IPS DF 6.9 (cell line): ENCODE measurements around the gene MOV10.
"Not testable (repeated sequence)": the region's sequence is repeated elsewhere in the genome, so short reads cannot be mapped to it uniquely, and the experiment has no call there.

Experiments
- DNase-seq: peaks from one replicate; pipeline ENCODE4 v3.0.0-alpha.2; 2013; ENCODE audit warnings: low read depth, low spot score
- H3K27ac ChIP-seq: one replicate; pipeline ENCODE4 v1.5.1; 2013; ENCODE audit warnings: low read length, control low read depth
- H3K27me3 ChIP-seq: 2 replicates; pipeline ENCODE4 v1.6.1; 2013; ENCODE audit warnings: mild to moderate bottlenecking, low read length; ENCODE audit not compliant: control insufficient read depth, insufficient read depth
- H3K36me3 ChIP-seq: 2 replicates; pipeline ENCODE4 v1.6.1; 2013; ENCODE audit warnings: low read length; ENCODE audit not compliant: control insufficient read depth, insufficient read depth
- H3K4me1 ChIP-seq: 2 replicates; pipeline ENCODE4 v1.6.1; 2013; ENCODE audit warnings: low read length; ENCODE audit not compliant: control insufficient read depth, insufficient read depth
- H3K4me3 ChIP-seq: 2 replicates; pipeline ENCODE4 v1.5.1; 2013; ENCODE audit warnings: mild to moderate bottlenecking, low read length
- H3K9me3 ChIP-seq: 2 replicates; pipeline ENCODE4 v1.6.1; 2013; ENCODE audit warnings: low read length, inconsistent platforms; ENCODE audit not compliant: control insufficient read depth, insufficient read depth
- whole genome bisulfite sequencing: extraction: QIAGEN DNeasy Blood & Tissue Kit; methylation state at CpG from one replicate; pipeline ENCODE4 v1.1.7; 2013; ENCODE audit warnings: mixed read lengths, missing lambda C conversion rate; ENCODE audit not compliant: insufficient read length, insufficient coverage; 5-methylcytosine and 5-hydroxymethylcytosine counted together

The MOV10 gene

DNA sequence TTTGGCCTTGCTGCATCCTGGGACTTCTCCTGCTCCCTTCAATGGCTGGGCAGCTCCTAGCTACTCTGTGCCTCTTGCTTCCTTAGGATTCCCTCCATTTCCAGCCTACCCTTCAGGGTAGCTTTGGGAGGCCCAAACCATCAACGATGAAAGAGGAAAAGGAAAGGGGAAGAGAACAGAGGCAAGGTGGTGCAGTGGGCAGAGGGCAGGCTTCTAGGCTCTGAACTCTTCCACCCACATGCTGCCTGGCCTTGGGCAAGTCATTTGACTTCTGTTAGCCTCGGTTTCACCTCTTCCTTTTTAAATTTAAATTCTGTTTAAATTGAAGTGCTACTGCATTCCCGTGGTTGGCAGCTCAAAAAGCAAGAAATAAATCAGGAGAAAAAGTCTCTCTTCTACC is 46.3 kb downstream of the MOV10 start:
- Histone ChIP-seq H3K36me3 (no peaks in the 10 kb centered on the region), H3K27ac (no peak overlapping the region), H3K4me1 (peaks cover 7% of the 10 kb centered on the region), H3K9me3 (no peaks in the 10 kb centered on the region), H3K27me3 (no peaks in the 10 kb centered on the region; the same call in 1 of the 2 replicates), H3K4me3 (no peak overlapping the region)
- no peak for DNase-seq
- no CpG with 5 or more reads among the region's 3 CpGs for WGBS

DNA sequence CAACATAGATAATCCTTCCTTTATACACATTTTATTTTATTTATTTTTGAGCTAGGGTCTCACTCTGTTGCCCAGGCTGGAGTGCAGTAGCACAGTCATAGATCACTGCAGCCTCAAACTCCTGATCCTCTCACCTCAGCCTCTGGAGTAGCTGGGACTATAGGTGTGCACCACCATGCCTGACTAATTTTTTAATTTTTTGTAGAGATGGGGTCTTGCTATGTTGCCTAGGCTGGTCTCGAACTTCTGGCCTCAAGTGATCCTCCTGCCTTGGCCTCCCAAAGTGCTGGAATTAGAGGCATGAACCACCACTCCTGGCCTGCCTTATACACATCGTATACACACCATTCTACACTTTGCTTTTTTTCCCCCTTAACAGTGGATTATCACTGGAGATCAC is 46.8 kb downstream of the MOV10 start:
- H3K4me3 ChIP-seq, H3K4me1 ChIP-seq, H3K27me3 ChIP-seq, DNase-seq, H3K36me3 ChIP-seq, H3K9me3 ChIP-seq, H3K27ac ChIP-seq: not testable (repeated sequence)
- WGBS, result no CpG with 5 or more reads among the region's 2 CpGs

DNA sequence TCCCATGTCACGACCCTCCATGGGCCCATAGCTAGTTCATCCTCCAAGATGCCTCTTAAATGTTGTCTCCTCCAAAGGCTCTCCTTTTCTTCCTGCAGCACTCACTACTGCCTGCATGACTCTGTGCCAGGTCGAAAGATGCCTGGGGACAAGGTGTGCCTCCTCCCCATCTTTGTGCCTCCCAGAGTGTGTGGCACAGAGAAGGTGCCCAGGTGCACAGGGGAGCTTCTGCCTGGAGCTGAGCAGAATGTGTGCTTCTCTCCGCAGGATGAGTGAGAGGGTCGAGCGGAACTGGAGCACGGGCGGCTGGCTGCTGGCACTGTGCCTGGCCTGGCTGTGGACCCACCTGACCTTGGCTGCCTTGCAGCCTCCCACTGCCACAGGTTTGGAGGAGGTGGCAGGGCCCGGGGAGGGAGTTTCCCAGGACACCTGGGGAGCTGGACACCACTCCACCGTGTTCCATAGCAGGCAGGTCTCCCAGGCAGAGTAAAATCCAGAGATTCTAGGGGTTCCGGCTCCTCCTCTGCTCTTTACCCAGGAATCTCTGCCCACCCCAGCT is 47.6 kb downstream of the MOV10 start:
- DNase-seq, result no peak
- H3K27ac ChIP-seq, result no peak overlapping the region
- no peaks in the 10 kb centered on the region for H3K36me3 ChIP-seq
- H3K9me3 ChIP-seq, result no peaks in the 10 kb centered on the region
- H3K4me1 ChIP-seq, result peaks cover 6% of the 10 kb centered on the region
- H3K4me3 ChIP-seq, result no peak overlapping the region
- no peaks in the 10 kb centered on the region; the same call in 1 of the 2 replicates for H3K27me3 ChIP-seq
- WGBS, result no CpG with 5 or more reads among the region's 10 CpGs

DNA sequence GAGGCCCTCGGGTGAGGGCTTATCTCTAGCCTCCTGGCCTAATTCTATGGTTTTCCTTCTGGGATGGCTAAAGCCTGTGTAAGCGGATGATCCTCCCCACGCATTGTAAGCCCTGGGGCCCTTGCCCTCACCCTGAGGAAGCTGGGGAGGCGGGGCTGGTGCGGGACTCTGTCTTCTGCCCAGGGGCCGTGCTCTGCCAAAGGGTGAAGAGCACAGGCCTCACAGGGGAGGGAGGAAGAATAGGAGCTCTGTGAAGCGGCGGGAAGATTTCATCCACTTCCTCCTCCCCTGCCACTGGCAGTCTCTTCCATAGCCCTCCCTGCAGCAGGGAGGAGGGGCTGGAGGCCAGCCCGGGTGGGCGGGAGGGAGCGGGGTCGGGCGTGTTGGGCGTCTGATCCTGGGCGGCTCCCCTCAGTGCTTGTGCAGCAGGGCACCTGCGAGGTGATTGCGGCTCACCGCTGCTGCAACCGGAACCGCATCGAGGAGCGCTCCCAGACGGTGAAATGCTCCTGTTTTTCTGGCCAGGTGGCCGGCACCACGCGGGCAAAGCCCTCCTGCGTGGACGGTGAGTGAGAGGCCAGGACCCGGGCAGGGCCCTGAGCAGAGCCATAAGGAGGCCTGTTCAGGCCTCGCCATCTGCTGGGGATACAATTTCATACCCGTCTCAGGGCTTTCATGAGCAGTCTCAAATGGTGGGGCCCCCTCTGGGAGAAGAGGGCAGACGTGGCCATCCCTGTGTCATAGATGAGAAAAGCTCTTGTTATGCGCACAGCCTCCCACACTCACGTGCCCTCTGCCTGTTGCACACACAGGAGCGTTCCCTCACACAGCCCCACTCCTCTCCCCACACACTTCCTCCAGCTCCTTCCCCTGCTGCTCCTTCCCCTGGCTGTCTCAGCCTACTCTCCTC is 48.4 kb downstream of the MOV10 start:
- no peaks in the 10 kb centered on the region for H3K9me3 ChIP-seq
- no CpG with 5 or more reads among the region's 35 CpGs for WGBS
- peaks cover 6% of the 10 kb centered on the region for H3K4me1 ChIP-seq
- peak overlapping the region; percentile 22; the same call in 1 of the 2 replicates for H3K4me3 ChIP-seq
- no peaks in the 10 kb centered on the region for H3K36me3 ChIP-seq
- no peak for DNase-seq
- no peak overlapping the region for H3K27ac ChIP-seq
- no peaks in the 10 kb centered on the region; the same call in 1 of the 2 replicates for H3K27me3 ChIP-seq

DNA sequence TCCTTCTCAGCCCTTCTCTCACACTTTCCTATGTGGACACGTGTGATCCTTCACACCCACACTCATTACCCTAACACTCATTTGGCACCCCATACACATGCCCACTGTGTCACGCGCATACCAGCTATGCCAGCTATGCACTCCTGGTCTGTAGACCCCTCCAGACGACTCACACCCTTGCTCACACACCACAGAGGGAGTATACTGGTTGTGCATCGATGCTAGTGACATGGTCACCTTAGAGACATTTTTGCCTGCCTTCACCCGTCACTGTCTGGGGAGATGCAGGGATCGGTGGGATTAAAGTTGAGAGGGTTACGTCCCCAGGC is 49.0 kb downstream of the MOV10 start:
- no peaks in the 10 kb centered on the region for H3K36me3 ChIP-seq
- peaks cover 6% of the 10 kb centered on the region for H3K4me1 ChIP-seq
- DNase-seq, result no peak
- no peak overlapping the region for H3K4me3 ChIP-seq
- no peak overlapping the region for H3K27ac ChIP-seq
- WGBS, result no CpG with 5 or more reads among the region's 8 CpGs
- H3K27me3 ChIP-seq, result no peaks in the 10 kb centered on the region; the same call in 1 of the 2 replicates
- no peaks in the 10 kb centered on the region for H3K9me3 ChIP-seq

DNA sequence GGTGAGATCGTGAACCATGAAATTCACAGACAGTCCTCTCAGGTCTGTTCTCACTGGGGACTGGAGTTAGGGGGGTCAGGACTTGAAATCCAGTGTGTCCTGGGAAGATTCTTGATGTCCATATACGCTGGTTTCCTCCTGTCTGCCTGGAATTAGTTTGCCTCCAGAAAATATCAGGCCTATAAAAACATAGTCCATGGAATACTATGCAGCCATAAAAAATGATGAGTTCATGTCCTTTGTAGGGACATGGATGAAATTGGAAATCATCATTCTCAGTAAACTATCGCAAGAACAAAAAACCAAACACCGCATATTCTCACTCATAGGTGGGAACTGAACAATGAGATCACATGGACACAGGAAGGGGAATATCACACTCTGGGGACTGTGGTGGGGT is 49.8 kb downstream of the MOV10 start:
- not testable (repeated sequence) for H3K27ac ChIP-seq, DNase-seq, H3K4me3 ChIP-seq, H3K4me1 ChIP-seq, H3K27me3 ChIP-seq, H3K36me3 ChIP-seq, H3K9me3 ChIP-seq
- WGBS, result no CpG with 5 or more reads among the region's 4 CpGs

DNA sequence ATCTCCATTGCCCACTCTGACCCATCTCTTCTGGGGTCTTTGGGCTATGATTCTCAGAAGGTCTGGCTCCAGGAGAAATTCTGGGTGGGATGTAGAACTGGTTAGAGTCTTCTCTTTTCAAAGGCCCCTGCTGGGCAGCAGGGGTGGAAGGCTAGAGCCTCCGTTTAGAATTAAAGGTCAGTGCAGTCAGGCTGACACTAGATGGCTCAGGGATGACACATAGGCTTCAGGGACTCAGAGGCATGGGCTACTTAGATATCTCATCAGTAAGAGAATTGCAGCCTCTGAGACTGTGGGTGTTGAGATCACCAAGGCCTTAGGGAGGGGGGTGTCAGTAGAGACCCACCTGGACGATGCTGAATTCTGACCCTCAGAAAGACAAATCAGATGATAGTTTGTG is 53.3 kb downstream of the MOV10 start:
- Histone ChIP-seq H3K4me3 (no peak overlapping the region), H3K4me1 (peaks cover 6% of the 10 kb centered on the region; the same call in 1 of the 2 replicates), H3K36me3 (no peaks in the 10 kb centered on the region), H3K9me3 (no peaks in the 10 kb centered on the region), H3K27me3 (no peaks in the 10 kb centered on the region), H3K27ac (no peak overlapping the region)
- no peak for DNase-seq
- no CpG with 5 or more reads among the region's 2 CpGs for WGBS

DNA sequence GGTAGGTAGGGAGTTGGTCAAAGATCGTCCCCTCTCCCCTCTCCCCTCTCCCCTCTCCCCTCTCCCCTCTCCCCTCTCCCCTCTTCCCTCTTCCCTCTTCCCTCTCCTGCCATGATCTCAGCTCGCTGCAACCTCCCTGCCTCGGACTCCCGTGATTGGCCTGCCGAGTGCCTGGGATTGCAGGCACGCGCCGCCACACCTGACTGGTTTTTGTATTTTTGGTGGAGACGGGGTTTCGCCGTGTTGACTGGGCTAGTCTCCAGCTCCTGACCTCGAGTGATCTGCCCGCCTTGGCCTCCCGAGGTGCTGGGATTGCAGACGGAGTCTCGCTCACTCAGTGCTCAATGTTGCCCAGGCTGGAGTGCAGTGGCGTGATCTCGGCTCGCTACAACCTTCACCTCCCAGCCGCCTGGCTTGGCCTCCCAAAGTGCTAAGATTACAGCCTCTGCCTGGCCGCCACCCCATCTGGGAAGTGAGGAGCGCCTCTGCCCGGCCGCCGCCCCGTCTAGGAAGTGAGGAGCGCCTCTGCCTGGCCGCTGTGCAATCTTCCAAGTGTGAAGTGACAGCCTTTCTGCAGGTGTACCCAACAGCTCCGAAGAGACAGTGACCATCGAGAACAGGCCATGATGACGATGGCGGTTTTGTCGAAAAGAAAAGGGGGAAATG is 54.0 kb downstream of the MOV10 start:
- not testable (repeated sequence) for H3K4me3 ChIP-seq, DNase-seq, H3K4me1 ChIP-seq, H3K27ac ChIP-seq, H3K27me3 ChIP-seq, H3K9me3 ChIP-seq, H3K36me3 ChIP-seq
- WGBS, result no CpG with 5 or more reads among the region's 33 CpGs

DNA sequence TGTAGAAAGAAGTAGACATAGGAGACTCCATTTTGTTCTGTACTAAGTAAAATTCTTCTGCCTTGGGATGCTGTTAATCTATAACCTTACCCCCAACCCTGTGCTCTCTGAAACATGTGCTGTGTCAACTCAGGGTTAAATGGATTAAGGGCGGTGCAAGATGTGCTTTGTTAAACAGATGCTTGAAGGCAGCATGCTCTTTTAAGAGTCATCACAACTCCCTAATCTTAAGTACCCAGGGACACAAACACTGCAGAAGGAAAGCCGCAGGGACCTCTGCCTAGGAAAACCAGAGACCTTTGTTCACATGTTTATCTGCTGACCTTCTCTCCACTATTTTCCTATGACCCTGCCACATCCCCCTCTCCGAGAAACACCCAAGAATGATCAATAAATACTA is 54.6 kb downstream of the MOV10 start:
- DNase-seq, H3K4me3 ChIP-seq, H3K27ac ChIP-seq, H3K4me1 ChIP-seq, H3K36me3 ChIP-seq, H3K27me3 ChIP-seq, H3K9me3 ChIP-seq: not testable (repeated sequence)
- no CpG with 5 or more reads among the region's 3 CpGs for WGBS

DNA sequence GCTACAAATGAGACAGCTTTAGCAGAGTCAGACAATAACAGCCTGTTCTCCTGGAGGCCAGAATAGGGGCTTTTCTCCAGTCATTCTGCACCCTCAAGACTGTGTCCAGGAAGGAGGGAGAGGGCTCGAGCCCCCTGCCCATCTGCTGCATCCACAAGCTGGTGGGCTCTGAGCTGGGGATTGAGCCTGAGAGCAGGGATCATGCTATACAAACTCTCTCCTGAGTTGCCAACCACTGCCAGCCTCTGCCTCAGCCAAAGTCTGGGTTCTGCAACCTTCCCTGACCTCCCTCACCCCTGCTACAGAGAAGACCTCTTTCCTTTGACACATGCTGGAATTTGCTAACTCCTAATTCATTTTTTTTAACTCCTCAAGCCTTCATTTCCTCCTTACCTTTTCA is 55.5 kb downstream of the MOV10 start:
- Histone ChIP-seq H3K27me3 (no peaks in the 10 kb centered on the region), H3K4me3 (no peak overlapping the region), H3K36me3 (no peaks in the 10 kb centered on the region), H3K9me3 (no peaks in the 10 kb centered on the region), H3K27ac (no peak overlapping the region), H3K4me1 (no peaks in the 10 kb centered on the region)
- WGBS, result no CpG with 5 or more reads among the region's 1 CpG
- DNase-seq, result no peak
